GM19043 (cell line): ENCODE data around the gene EXTL1.
A peak's percentile ranks its signal among the peaks of the same experiment; 100 is the strongest.

Experiments used
- ATAC-seq: cut with Tn5 transposase; IDR thresholded peaks from one replicate; pipeline ENCODE4 v1.9.1; 2021; ENCODE audit warnings: low read depth; ENCODE audit not compliant: unreplicated experiment

EXTL1 gene

DNA sequence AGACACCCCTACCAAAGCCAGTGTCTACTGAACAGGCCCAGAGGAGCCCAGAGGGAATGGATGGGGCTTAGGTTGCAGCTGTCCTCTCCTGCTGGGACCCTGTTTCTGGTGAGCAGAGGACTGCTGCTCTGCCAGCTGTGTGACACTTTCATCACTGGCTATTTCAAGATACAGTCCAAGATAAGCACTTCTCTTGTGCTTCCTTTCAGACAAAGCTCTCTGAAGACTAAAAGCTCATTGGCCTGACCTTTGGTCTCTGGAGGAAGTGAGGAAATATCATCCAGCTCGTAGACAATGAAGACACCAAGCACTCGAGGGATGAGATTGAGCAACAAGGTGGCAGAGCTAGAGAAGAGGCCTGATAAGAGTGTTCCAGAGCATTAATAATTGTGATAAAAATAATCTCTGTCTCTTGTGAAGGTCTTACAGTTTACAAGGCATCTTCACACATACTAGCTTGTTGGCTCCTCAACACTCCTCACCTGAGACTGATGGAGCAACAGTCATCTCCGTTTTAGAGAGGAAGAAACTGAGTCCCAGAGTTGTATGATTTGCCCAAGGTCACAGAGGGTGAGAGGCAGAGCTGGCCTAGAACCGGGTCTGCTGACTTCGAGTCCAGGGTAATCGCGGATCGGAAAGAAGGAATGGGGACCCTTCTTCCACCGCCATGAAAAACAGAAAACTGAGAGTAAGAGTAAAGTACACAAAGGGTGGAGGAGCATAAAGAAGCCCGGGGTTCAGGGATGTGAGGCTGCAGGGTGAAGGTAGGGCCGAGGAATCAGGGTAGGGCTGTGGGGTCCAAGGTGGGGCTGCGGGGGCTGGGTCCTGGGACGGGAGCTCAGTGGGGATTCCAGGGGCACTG is 24.4 kb upstream of the EXTL1 start:
- no peak for ATAC-seq

DNA sequence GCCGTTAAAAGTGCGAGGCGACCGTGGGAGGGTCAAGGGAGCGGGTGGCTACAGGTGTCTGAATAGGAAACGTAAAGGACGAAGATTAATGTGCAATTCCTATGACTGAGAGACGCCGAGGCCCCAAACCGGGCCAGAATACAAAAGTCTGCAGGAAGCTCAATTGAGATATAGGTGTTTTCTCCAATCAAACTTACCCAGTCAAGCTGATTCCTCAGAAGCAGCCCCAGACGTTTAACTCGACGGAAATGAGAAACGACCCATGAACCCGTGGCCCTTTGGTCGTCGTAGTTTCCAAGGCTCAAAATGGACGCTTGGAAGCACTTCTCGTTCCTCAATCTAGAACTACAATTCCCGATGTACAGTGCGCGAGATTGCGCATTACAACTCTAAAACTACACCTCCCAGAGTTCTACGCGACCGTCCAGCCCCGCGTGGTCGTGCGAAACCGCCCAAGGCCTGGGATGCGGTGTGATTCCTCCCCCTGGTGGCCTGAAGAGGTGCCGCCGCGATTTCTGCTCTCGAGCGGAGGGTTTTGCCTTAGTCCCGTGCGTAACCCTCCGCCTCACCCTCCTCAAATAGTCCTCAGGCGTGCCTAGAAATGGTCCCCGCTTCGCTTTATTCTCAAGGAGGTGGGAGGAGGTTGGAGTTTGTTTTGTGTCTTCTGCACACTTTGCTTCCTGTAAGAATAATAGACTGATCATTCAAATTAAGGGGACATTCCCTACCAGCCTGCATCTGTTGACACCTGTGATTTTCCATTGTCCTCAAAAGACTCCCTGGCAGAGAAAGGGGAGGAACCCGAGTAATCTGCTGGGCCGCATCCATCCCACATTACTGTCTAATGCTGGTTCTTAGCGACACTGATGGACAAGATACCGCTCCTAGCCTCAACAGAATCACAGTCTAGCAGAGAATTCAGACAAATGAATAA is 23.5 kb upstream of the EXTL1 start, which contains the start of gene PAFAH2:
Gene PAFAH2, minus strand, starts transcription at position 236 of the 934 bp plus-strand sequence. CDS start 7,247 bp downstream, outside the sequence.
- ATAC-seq: peak; percentile 97

DNA sequence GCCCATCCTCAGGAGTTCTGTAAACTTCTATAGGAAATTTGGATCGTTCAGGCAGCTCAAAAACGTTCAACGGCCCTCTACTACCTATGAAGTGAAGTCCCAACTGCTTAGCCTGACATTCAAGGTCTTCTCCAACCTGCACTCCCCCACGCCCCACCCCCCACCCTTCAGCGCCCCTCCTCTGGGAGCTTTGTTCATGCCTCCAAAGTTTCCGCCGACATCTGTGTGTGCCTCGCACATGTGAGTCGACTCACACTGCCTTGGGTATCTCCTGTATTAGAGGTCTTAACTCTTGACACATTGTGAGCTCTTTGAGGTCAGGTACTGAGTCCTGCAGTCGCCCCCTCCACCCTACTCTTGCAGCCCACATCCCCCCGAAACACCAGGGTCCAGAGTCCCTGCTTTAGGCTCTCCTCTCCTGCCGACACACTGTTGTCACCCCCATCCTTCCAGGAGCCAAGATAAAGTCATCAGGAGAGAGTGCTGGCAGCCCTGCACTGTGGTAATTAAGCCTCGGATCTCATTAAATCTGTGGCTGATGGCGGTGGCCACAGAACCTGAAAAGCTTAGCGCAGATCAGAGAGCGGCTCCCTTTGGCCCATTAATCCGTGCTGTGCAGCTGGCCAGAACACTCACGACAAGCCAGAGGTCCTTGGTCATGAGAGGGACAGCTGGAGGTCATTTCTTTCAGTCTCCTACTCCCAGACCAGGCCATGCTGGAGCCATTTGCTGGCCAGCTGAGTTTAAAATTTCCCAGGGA is 22.4 kb upstream of the EXTL1 start:
- no peak for ATAC-seq

DNA sequence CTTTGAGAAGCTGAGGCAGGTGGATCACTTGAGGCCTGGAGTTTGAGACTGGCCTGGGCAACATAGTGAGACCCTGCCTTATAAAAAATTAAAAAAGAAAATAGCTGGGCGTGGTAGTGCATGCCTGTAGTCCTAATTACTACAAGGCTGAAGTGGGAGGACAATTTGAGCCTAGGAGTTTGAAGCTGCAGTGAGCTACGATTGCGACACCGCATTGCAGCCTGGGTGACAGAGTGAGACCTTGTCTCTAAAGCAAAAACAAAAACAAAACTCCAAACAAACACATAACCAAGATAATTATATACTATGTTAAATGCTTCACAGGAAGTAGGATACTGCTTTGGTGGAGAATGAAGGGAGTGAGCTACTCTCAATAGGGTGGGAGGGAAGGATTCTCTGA is 18.3 kb upstream of the EXTL1 start:
- no peak for ATAC-seq

DNA sequence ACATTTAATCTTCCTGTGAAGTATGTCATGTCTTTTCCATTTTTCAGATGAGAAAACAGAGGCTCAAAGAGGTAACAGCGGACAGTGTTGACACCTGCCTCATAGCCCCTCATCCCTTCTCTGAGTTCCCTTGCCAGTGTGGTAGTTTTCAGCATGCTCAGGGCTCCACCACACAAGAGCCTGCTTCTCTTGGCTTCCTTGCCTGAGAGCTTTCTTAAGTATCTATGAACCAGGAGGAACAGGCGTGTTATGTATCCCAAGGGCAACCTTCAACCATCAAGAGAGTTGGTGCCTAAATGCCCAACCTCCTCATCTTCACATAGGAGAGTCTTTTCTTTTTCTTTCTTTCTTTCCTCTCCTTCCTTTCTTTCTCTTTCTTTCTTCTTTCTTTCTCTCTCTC is 17.8 kb upstream of the EXTL1 start:
- no peak for ATAC-seq

DNA sequence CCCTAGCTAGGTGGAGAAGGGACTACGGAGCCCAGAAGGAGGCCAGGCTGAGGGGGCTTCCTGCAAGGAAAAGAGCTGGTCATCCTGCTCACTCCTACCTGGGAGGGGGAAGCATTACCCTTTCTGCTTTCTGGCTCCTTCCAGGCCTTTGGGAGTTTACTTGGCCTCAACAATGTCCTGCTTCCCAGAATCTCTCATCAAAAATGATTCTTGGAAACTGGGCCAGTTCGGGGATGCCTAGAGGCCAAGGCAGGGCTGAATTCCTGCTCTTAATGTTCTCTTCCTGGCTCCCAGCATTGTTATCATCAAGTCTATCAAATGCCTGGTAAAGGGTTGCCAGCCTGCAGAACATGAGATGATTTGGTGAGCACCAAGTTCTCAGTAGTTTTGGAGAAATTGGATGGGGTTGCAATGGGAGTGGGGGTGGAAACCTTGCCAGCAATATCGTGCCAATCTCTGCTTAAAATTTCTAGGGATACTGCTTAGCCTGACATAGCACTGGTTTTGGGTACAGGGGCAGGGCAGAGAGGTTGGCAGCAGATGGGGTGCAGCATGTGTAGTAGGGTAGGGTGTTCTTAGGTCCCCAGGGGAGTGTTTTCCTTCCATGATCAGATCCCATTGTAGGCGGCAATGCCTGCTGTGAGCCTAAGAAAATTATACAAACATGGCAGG is 16.0 kb upstream of the EXTL1 start:
- ATAC-seq: no peak

DNA sequence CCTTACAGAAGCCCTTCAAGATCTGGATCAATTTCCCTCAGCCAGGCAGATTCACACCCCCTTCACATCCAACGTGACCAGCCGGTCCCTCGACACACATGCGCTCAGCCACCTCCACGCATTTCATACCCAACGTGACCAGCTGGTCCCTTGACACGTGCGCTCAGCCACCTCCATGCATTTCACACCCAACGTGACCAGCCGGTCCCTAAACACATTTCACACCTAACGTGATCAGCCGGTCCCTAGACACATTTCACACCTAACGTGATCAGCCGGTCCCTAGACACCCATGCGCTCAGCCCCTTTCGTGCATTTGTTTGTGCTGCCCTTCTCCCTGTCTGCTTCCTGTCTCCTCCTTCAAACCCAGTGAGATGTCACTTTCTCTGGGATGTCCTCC is 14.9 kb upstream of the EXTL1 start:
- ATAC-seq: no peak

DNA sequence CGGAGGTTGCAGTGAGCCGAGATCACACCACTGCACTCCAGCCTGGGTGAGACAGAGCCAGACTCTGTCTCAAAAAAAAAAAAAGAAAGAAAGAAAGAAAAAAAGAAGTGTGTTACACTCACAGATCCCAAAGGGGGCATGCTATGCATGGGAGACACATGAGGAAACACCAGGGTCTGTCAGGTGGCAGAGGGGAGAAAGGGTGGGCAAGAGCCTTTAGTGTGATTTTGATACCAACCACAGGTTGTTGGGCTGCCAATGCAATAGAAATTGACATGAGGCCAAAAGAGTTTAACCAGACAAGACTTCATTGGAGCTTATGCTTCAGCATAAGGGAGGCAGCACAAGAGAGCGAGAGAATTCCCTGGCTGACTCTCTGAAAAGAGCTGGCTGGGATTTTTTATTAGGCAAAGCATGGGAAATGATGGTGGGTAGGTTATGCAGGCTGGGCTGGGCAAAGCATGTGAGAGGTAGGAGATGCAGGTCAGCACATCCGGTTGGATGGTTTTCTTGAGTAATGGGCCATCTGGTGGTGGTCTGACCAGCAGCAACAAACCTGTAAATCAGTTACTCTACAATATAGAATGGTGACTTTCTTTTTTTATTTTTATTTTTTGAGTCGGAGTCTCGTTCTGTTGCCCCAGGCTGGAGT is 11.7 kb upstream of the EXTL1 start:
- no peak for ATAC-seq

DNA sequence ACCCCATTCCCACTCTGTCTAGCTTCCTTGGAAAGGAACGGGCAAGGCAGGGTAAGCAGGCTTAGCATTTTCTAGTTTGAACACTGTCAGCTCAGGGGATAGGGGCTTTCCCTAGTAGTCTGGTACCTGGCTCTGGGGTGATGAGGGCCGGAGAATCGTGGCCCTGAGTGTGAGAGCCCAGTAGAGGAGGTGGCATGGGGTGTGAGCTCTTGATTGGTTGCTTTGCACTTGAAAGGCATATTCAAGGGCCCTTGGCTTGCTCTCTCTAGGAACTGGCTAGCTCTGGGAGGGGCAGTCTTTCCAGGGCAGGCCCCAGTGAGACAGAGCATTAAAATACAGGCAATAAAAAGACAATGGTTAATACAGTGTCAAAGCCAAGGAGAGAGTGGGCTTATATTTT is 10.8 kb upstream of the EXTL1 start:
- no peak for ATAC-seq

DNA sequence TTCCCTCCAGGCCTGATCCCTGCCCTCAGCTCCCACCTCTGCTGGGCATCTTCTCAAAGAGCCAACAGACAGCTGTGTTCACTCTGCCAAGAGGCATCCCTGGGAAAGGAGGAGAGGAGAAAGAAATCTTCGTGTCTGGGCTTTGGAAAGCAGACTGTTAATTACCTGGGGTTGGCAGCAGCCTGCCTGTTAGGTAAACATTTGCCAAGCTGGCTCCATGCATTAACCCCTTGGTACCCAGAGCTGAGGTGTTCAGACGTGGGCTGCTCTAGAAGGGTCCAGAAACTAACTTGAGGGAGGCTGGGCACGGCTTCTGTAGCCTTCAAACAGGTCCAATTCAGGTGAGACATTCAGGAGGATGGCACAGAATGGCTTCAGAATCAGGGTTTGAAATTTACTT is 8.7 kb upstream of the EXTL1 start:
- ATAC-seq: no peak

DNA sequence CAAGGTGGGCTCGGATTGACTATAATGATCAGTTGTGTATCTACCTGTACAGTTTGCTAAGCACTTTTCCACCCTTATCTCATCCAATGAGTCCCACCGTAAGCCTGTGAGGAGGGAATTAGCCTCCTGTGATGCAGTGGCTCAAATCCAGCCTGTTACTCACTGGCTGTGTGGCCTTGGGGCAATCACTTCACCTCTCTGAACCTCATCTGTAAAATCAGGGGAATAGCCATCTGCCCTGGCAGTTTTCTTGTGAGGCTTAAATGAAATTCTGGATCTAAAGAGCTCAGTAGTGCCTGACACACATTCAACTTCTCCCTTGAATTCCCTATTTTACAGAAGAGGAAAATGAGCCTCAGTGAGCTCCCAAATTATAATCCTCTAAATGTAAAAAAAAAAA is 7.4 kb upstream of the EXTL1 start:
- ATAC-seq: no peak

DNA sequence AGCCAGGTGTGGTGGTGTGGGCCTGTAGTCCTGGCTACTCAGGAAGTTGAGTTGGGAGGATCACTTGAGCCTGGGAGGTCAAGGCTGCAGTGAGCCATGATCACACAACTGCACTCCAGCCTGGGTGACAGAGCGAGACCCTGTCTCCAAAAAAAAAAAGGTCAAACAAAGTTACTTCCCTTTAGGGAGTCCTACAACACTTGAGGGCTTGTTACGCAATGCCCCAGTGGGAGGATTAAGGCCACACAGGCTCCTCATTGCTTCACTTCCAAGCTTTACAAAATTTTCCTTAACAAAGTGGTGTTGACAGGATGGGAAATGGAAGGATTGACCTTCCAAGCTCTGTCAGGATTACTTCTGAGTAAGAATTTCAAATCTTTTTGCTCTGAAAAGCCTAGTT is 6.2 kb upstream of the EXTL1 start:
- ATAC-seq: no peak

DNA sequence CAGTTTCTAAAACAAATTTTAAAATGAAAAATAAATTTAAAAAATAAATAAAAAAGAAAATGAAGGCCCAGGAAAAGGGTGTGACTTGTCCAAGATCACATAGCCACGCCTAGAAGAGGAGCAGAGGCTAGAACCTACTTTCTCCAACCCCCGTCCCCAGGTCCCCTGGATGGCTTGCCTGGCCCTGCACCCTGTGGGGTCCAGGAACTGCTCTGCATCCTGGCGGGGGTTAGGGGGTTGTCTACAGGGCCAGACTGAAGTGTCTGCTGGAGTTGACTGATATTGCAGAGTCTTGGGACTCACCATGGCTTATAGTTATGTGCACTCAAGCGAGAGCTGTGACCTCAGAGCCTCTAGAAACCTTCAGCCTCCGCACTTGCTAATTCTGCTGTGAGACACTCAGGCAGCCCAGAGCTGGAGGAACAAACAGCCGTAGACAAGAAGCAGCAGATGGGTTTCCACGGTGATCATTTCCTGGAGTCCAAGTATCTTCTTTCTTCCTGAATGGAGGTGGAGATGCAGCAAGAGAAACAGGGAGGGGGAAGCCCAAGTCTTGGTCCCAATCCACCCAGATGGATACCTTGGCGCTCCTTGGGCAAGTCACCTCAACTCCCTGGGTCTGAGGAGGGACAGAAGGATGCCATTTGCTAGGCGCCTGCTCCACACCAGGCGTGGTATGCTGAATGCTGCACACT is 5.2 kb upstream of the EXTL1 start:
- no peak for ATAC-seq

DNA sequence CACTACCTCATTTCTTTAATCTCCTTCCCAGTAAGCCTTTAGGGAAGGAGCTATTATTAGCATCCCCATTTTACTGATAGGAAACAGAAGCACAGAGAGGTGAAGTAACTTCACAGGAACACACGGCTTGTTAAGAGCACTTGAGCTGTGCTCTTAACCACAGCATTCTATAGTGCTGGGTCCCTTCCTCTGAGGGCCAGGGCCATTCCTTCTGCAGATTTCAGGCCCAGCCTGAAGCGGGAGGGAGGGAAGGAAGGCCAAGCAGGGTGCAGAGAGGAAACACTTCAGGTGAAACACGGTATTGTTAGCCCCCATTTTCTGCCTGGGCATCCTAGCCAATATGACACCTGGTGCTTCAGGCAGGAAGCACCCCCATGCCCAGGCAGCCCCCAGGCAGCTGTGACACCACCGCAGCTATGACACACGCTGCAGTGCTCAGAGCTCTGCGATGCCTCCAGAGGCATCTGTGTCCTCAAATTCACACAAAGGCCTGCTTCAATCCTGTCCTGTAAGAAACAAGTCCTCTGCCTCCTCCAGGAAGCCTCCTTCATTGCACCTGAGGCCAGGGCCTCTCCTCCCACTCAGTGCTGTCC is 4.5 kb upstream of the EXTL1 start:
- no peak for ATAC-seq

DNA sequence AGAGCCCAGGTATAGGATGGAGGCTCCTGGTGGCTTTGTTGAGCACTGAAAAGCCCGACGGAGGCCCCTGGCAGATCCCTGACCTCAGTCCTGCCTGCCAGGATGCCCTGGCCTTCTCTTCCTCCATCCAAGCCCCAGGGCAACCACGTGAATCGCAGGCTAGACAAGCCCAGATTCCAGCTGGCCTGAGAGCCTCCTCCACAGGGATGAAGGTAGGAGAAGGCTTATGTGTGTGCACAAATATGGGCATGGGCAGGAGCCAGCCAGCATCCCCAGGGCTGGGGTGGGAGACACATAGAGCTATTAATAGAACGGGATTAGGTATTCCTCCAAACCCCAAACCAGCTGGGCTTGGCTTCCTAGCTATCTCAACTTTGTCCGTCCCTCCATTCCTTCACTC is 4.0 kb upstream of the EXTL1 start:
- ATAC-seq: no peak

DNA sequence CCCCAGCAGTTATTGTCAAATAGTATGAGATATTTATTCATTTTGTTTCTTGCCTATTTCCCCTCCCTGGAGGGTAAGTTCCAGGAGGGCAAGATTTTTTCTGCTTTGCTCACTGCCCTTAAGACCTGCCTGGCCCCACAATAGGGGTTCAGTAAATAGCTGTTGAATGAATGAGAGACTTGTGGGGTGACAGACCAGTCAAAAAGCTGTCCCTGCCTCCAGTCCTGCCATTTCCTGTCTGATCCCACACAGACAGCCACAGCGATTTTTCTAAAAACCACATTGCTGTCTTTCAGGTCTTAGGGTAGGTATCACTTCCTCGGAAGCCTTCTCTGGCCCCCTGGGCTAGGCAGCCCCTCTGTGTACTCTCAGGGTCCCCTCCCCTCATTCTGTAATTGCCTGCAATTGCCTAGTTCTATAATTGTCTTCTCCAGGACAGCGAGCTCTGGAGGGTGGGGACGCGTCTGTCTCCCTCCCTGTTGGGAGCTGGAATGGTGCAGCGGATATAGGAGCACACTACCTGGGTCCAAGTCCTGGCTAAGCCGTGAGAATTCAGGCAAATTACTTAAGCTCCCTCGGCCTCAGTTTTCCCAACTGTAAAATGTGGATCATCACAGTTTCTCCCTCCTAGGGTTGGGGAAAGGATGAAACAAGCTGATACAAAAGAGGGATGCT is 1.8 kb upstream of the EXTL1 start:
- no peak for ATAC-seq

DNA sequence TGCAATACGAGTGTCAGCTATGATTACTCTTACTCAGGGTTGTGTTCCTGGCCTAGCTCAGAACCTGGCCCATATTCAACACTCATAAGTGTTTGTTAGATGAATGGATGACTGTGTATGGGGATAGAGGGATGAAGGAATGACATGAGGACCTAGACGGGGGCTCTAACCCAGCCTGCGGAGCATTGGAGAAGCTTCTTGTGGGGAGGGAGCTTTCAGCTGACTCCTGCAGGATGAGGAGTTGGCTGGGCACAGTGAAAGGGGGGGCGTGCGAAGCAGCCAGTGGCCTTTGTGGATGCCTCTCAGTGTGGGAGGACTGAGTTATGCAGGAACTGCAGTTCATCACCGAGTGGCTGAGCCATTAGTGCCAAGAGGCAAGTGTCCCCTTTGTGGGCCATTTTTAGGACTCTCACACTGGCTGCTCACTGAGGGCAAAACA is 1.2 kb upstream of the EXTL1 start:
- no peak for ATAC-seq

DNA sequence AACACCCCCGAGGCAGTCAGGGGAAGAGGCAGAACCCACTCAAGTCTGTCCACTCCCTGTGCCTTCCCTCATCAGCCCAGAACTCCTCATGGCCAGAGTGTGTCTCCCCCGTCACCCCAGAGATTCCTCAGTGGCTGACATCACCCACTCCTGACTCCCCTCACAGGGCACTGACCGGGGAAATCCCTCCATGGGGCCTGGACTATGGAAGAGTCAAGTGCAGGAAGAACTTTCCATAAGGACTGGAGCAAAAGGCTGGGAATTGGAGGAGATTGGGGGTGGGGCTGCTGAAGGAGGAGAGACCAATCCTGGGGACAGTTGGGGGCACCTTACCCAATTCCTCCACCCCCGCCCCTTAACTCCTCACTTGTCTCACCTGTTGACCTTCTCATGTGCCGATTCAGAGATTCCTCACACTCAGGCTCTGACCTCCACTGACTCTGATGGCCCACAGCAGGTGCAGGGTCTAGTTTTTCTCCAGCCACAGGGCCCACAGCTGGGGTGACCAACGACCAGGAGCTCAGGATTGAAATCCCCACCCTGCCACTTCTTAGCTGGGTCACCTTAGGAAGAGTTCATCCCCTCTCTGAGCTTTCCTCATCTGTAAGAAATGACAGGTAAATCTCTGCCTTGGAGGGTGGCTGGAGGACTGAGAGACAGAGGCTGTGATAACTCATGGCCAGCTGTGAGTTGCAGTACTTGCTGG is 481 bp upstream of the EXTL1 start:
- no peak for ATAC-seq
